HUES64 (cell line): ENCODE data around the gene WDR19.

Experiments used
- H3K27ac ChIP-seq: 2 replicates; pipeline ENCODE4 v1.7.0; 2013; ENCODE audit warnings: low read depth, low read length, inconsistent platforms
- H3K27me3 ChIP-seq: 2 replicates; pipeline ENCODE4 v1.6.1; 2013; ENCODE audit warnings: mild to moderate bottlenecking, low read length; ENCODE audit not compliant: insufficient read depth
- H3K36me3 ChIP-seq: 2 replicates; pipeline ENCODE4 v1.6.1; 2013; ENCODE audit warnings: mild to moderate bottlenecking, low read length; ENCODE audit not compliant: insufficient read depth
- H3K4me1 ChIP-seq: 2 replicates; pipeline ENCODE4 v1.6.1; 2013; ENCODE audit warnings: mild to moderate bottlenecking, low read length, moderate library complexity; ENCODE audit not compliant: insufficient read depth
- H3K4me3 ChIP-seq: 2 replicates; pipeline ENCODE4 v1.5.1; 2013; ENCODE audit warnings: mild to moderate bottlenecking, low read length, moderate library complexity
- H3K9ac ChIP-seq: 2 replicates; pipeline ENCODE4 v1.6.1; 2013; ENCODE audit warnings: mild to moderate bottlenecking, low read depth, low read length
- H3K9me3 ChIP-seq: 2 replicates; pipeline ENCODE4 v1.6.1; 2013; ENCODE audit warnings: low read depth, low read length; ENCODE audit not compliant: insufficient read depth
- WGBS: fragments of 150-250, 120-280 bp; methylation state at CpG from one replicate; pipeline ENCODE4 v1.1.7; 2013; ENCODE audit warnings: missing lambda C conversion rate; 5-methylcytosine and 5-hydroxymethylcytosine counted together

The WDR19 gene

DNA sequence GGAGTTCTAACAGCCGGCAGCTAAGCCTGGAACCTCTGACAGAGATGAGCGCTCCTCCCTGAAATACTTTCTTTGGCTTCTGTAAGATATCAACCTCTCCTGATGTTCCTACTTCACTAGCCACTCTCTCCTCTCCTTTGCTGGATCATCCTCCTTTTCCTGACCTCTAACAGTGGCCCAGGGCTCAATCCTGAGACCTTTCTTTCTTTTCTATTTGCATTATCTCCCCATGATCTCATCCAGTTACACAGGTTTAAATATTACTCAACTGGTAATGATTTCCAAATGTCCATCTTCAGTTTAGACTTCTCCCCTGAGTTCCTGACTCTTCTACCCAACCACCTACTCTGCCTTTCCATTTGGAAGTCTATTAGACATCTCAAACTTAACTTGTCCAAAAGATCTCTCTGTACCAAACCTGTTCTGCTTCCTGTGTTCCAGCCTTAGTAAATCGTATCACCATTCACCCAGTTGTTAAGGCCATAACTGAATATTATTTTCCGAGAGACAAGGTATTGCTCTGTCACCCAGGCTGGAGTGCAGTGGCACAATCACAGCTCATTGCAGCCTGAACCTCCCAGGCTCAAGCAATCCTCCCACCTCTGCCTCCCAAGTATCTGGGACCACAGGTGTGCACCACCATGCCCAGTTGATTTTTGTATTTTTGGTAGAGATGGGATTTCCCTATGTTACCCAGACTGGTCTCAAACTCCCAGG lies 142.7 kb downstream of the WDR19 start:
- Histone ChIP-seq H3K4me3 (no peak overlapping the region), H3K4me1 (no peaks in the 10 kb centered on the region), H3K27ac (no peak overlapping the region), H3K27me3 (no peaks in the 10 kb centered on the region), H3K9me3 (no peaks in the 10 kb centered on the region), H3K9ac (no peak overlapping the region), H3K36me3 (peaks cover 76% of the 10 kb centered on the region)
- 71% methylated on average over 4 of the region's 4 CpGs for WGBS

DNA sequence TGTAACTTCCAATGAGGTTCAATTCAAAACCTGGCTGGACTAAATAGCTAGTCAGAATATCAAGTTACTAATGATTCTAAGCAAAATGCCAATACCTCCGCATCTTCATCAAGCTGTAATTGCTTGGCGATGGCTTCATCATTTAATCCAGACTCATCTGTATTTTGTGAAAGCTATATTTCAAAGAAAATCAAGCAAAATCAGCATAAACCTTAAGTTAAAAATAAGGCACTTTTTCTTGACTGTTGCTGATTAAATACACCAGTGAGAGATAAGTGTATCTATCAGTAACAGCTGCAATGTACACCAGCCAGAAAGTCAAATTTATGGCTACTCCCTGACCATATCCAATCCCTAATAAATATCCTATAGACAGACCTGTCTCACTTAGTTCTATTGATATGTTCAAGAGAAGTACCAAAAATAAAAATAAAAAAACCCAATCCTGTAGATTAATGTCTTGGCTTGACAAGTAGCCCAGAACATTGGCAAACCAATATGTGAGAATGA lies 144.2 kb downstream of the WDR19 start:
- Histone ChIP-seq H3K9ac (no peak overlapping the region), H3K36me3 (peaks cover 62% of the 10 kb centered on the region), H3K27me3 (no peaks in the 10 kb centered on the region), H3K9me3 (no peaks in the 10 kb centered on the region), H3K4me1 (no peaks in the 10 kb centered on the region), H3K27ac (no peak overlapping the region), H3K4me3 (no peak overlapping the region)
- WGBS: 96% methylated on average over 2 of the region's 2 CpGs

DNA sequence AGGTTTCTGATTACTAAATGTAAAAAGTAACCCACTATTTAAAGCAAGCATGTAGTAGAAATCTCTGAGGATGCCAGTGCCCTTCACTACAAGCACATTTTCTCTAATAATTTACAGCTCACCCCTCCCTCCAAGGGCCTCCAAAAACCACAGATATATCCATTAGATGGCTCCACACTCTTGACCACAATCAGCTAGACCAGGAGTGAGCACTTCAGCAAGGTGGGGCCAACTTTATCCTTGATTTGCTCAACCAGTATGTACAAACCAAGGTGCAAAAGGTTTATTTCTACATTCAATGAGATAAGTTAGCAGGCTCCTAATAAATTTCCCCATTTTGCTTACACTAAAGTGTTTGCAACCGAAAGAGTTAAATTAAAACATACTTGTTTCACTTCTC lies 148.0 kb downstream of the WDR19 start:
- WGBS: 86% methylated on average over 1 of the region's 1 CpG
- H3K9me3 ChIP-seq: no peaks in the 10 kb centered on the region
- no peak overlapping the region for H3K4me3 ChIP-seq
- H3K36me3 ChIP-seq: peaks cover 25% of the 10 kb centered on the region
- no peaks in the 10 kb centered on the region for H3K4me1 ChIP-seq
- H3K27ac ChIP-seq: no peak overlapping the region
- no peaks in the 10 kb centered on the region for H3K27me3 ChIP-seq
- no peak overlapping the region for H3K9ac ChIP-seq

DNA sequence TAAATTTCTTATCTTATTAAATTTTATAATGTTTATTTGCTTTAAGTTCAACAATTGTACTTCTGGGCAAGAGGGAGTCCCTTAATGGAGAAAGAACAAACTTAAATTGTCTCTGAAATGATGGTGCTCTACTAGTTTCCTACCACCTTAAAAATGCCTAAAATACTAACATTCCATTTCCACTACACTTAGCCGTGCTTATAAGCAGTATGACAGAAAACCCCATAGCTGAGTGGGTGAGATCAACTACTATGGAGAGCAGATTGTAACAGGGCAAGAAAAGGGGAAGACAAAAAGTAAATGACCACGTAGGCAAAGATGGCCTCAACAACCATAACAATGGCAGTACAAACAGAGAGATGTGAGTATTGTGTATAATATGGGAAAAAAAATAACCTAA lies 148.9 kb downstream of the WDR19 start:
- no peak overlapping the region for H3K9ac ChIP-seq
- H3K9me3 ChIP-seq: no peaks in the 10 kb centered on the region
- H3K4me3 ChIP-seq: no peak overlapping the region
- H3K27me3 ChIP-seq: no peaks in the 10 kb centered on the region
- no peak overlapping the region for H3K27ac ChIP-seq
- H3K4me1 ChIP-seq: no peaks in the 10 kb centered on the region
- H3K36me3 ChIP-seq: peaks cover 16% of the 10 kb centered on the region
- 100% methylated on average over 1 of the region's 2 CpGs for WGBS
